Fibroblast of upper back skin (primary cell): Measurements from ENCODE around the gene ASPHD1.
"Not testable (repeated sequence)": the region's sequence is repeated elsewhere in the genome, so short reads cannot be mapped to it uniquely, and the experiment has no call there.

Source experiments
- DNase-seq: peaks from one replicate; pipeline ENCODE4 v3.0.0-alpha.2; 2013

The ASPHD1 gene, protein sequence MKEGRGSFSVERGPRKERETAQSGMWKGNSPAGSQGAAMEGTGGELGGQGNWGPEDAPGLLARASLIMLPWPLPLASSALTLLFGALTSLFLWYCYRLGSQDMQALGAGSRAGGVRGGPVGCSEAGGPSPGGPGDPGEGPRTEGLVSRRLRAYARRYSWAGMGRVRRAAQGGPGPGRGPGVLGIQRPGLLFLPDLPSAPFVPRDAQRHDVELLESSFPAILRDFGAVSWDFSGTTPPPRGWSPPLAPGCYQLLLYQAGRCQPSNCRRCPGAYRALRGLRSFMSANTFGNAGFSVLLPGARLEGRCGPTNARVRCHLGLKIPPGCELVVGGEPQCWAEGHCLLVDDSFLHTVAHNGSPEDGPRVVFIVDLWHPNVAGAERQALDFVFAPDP

DNA sequence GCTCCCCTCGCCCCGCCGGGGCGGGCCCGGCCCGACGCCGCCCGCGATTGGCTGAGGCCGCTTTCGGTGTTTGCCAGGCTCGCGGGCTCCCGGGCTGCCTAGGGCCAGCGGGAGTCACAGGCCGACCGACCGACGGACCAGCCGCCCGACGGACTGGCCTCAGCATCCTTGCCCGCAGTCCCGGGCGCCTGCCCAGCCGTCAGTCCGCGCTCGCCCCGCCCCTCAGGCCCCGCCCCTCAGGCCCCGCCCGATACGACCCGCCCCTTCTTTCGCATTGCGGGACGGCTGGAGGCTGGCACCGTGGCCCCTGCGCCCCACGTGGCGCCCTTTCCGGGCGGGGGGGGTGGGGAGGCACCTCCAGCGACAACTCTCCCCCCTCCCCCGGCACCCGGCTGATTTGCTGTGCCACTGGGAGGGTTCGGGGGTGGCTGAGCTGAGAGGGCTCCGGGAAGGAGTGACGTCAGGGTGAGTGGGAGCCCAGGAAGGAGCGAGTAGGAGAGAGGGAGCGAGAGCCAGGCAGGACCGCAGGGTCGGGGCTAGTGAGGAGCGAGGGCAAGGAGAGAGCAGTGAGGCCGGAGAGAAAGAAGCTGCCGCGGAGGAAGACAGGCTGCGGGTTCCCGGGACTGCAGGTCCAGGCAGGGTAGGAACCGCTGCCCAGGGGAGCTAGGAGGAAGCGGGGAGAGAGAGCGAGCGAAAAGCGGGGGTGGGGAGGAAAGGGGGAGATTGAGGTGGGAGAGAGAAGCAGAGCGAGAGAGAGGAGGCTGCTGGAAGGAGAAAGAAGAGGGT lies at the start of gene ASPHD1:
Gene ASPHD1 (plus strand): TSS at position 387 of the 786 bp plus-strand sequence. CDS start 484 bp downstream, outside the sequence.
- DNase-seq = peak; percentile 62

DNA sequence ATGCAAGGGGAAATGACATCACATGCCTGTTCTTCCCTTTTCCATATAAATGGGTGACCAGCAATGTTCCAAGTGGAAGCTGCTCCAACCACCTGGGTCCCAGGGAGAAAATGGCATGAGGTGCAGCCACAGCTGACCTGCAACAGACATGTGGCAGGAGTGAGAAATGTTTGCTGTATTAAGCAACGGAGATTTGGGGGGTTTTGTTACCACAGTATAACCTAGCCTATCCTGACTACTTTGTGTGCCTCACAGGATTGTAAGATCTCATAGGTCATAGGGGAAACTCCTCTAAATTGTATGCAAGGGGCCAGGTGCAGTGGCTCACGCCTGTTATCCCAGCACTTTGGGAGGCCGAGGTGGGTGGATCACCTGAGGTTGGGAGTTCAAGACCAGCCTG lies 49.3 kb upstream of the ASPHD1 start:
- no peak for DNase-seq

DNA sequence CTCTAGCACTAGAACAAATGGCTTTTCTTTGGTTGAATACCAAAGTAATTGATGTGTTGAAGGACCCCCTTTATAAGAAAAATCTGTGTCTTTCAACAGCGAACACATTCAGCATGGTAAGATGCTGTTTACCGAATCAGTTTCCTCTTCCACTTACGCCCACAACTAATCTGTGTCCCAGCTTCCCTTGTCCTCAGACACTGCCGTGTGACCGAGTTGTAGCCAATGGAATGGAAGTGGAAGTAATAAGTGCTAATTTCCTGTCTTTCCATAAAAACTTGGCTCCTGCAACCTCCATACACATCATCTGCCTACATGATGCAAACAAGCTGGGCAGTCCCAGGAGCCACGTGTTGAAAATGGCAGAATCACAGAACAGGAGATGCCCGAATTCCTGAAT lies 47.6 kb upstream of the ASPHD1 start:
- DNase-seq = peak; percentile 59

DNA sequence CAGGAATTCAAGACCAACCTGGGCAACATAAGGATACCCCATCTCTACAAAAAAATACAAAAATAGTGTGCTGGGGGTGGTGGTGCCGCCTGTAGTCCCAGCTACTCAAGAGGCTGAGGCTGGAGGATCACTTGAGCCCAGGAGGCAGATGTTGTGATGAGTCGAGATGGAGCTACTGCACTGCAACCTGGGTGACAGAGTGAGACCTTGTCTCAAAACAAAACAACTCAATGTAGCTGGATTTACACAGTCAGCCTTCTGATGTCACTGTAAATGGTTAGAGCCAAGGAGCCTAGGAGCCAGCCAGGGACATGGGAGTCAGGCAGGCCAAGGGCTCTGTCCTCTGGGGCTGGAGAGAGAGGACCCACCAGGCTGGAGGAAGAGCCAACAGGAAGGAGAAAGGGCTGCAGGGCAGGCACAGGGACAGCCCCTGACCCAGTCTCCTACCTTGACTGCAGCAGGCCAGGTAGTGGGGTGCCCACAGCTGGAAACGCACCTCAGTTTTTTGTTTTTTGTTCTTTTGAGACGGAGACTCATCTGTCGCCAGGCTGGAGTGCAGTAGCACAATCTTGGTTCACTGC lies 45.7 kb upstream of the ASPHD1 start:
- DNase-seq = no peak

DNA sequence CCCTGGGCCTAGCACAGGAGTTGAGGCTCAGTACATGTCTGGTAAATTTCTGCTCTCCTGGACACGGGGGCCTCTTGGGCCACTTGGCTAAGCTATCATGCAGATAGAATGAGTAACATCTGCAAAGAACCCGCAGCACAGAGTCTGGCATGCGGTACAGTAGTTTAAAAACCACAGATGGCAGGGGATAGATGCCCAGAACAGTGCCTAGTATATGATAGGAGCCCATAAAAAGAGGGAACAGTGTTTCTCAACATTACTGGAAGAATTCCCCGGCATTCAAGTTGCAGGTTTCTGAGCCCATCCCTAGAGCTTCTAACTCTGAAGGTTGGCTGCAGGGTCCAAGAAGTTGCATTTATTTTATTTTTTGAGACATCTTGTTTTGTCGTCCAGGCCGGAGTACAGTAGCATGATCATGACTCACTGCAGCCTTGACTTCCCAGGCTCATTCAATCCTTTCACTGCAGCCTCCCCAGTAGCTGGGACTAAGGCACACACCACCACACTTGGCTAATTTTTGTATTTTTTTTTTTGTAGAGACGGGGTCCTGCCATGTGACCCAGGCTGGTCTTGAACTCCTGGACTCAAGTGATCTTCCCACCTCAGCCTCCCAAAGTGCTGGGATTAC lies 43.0 kb upstream of the ASPHD1 start:
- DNase-seq = peak; percentile 52

DNA sequence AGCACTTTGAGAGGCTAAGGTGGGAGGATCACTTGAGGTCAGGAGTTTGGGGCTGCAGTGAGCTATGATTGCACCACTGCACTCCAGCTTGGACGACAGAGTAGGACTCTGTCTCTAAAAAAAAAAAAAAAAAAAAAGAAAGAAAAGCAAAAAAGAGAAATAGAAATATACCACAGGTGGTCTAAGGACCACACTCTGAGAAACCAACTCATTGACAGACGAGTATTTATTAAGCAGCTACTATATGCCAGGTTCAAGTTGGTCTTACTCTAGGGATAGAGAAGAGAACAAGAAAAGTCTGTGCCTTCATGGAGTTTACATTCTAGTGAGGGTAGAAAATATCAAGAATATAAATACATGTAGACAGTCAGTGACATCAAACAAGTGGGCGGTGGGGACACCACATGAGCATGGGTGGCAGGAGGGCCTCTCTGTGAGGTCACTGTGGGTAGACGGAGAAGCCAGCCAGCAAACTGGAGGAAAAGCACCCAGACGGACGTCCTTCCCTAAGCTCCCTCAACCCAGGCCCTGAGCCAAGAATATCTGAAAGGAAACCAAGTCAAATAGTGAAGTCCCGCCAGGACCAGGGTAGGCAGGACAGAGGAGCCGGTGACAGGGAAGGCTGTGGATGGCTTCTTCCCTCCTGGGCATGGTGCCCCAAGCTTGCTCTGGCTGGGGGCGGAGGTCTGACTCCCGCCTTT lies 42.0 kb upstream of the ASPHD1 start:
- no peak for DNase-seq

DNA sequence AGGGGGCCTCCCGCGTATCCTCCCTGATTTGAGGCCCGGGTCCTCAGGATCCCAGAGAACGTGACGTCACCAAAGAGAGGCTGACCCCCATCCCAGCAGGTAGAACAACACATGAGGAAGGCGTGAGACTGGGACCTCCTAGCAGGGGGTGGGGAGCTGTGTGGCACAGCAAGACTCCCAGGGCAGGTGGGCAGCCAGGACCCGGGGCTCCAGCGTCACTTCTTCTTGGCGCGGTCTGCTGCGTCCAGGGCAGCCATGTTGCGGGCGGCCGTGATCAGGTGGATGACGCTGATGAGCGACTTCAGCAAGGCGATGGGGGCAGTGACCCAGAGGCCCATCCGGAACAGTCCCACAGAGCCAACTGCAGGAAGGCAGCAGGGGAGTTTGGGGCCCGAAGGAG lies 41.3 kb upstream of the ASPHD1 start:
- no peak for DNase-seq

DNA sequence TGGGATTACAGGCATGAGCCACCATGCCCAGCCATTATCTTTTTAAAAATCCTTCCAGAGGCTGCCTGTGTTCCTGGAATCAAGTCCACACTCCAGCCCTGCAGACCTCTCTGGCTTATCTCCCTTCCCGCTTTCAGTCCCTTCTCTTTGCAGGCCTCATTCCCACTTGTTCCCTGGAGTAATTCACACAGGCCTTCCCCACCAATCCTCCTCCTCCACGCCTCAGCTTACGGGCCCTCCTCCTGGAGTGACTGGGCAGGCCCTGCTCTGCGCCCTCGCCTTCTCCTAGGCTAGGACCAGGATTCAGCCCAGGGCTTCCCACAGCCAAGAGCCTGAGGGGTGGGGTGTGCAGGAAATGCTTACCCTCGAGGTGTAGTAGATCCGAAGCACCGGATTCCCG lies 40.1 kb upstream of the ASPHD1 start:
- no peak for DNase-seq

DNA sequence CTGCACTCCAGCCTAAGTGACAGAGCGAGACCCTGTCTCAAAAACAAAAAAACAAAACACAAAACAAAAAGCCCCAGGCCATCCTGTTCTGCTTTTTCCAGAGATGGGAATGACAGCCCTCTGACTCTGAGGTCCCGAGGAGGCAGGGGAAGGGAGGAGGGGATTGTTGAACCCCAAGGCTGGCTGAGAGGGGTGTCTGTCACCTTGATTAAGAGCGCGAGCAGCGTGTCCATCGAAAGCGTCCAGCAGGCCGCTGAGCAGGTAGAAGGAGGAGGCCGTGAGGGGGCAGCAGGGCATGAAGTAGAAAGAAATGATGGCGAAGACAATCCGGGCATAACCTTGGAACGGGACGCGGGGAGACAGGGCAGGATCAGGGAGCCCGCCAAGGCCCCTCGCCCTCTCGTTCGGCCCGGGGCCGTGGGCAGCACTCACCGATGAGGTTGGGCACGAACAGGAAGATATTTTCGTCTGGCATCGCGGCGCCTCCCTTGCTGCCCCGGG lies 37.9 kb upstream of the ASPHD1 start:
- DNase-seq = peak; percentile 16

DNA sequence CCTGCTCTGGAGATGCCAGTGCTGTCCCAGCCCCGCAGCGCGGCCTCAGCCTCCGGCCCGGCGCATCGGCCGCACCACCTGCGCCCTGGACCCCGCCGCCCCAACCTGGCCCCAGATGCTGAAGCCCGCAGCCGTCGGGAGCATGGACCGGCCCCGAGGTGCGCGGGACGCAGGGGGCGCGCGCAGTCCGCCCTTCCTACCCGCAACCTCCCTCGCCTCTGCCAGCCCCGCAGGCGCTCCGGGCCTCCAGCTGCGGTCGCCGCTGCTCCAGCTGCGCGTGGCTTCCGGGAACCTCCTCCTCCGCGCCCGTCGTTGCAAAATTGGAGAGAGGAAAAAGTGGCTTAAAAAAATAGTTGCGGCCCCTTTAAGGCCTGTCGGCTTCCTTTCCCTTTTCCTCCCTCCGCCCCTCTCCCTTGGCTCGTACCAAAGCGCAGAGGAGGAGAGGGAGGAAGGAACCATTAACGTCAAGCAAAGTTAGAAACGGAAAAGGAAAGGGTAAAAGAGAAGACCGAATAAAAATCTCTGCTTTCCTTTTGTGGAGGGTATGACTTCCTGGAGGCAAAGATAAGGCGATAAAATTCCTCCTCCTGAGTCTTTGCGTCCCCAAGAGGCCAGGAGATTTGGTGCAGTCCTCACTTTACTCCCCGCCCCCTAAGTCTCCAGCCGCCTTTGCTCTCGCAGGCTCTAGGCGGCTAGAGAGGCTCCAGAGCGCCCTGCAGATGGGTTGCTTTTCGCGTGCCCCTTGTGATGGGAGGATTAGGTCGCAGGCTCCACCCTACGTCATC lies 37.2 kb upstream of the ASPHD1 start, which contains the start of gene CDIPT:
Gene CDIPT (minus strand): TSS at position 343 of the 785 bp plus-strand sequence. CDS start 369 bp downstream, outside the sequence.
- DNase-seq = peak; percentile 96

DNA sequence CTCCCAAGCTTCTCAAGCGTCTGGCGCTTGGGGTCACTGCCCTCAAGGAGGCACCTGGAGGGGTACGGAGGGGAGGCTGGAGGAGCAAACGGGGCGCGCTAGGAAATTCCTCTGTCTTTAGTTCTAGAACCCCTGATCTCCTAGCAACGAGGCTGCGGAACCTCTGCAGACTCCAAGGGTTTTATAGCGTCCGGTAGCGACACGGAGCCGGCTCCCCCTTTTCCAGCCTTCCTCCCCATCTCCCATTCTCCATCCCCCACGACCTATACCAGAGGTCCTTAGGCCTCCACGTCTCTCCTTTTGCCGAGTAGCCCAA lies 36.7 kb upstream of the ASPHD1 start:
- no peak for DNase-seq

DNA sequence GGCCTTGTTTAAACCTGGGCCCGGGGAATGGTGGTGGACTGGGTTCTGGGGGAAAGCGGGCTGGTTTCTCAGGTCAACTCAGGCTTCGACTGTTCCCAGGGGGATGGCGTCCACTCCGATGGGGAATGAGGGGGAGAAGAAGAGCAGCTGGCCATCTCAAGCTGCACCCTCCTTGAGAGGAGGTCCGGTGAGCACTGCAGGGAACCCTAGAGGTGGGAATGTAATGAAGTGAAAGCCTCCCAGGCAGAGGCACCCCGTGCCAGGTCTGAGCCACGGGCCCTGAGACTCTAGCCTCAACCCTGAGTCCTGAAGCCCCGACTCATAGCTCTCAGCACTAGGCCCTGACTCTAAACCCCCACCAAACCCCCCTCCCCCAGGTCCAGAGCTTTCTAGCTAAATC lies 36.1 kb upstream of the ASPHD1 start:
- no peak for DNase-seq

DNA sequence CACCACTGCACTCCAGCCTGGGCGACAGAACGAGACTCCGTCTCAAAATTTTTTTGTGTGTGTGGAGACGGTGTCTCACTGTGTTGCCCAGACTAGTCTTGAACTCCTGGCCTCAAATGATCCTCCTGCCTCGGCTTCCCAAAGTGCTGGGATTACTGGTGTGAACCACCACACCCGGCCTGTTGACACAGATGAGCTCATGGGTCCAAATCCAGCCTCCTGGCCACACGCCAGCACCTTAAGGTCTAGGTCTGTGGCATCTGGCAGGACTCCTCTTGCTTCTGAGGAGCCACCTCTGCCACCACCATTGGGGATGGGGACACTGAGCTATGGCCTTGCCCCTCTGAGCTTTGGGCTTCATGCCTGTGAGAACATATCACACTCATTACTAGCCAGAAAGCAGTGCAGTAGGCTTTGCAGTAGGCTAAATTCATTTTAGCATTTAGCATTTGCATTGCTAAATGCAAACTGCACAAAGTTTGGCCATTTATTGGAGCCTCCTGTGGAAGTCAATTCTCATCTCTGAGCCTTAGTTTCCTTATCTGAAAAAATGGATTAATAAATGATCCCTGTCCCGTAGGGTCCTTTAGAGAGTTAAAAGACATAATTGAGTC lies 31.8 kb upstream of the ASPHD1 start:
- no peak for DNase-seq

DNA sequence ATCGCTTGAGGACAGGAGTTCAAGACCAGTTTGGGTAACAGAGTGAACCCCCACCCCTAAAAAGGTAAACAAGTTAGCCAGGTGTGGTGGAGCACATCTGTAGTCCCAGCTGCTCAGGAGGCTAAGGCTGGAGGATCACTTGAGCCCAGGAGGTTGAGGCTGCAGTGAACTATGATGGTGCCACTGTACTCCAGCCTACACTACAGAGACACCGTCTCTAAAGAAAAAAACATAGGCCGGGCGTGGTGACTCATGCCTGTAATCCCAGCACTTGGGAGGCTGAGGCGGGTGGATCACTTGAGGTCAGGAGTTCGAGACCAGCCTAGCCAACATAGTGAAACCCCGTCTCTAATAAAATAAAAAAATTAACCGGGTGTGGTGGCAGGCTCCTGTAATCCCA lies 31.2 kb upstream of the ASPHD1 start:
- DNase-seq = not testable (repeated sequence)

DNA sequence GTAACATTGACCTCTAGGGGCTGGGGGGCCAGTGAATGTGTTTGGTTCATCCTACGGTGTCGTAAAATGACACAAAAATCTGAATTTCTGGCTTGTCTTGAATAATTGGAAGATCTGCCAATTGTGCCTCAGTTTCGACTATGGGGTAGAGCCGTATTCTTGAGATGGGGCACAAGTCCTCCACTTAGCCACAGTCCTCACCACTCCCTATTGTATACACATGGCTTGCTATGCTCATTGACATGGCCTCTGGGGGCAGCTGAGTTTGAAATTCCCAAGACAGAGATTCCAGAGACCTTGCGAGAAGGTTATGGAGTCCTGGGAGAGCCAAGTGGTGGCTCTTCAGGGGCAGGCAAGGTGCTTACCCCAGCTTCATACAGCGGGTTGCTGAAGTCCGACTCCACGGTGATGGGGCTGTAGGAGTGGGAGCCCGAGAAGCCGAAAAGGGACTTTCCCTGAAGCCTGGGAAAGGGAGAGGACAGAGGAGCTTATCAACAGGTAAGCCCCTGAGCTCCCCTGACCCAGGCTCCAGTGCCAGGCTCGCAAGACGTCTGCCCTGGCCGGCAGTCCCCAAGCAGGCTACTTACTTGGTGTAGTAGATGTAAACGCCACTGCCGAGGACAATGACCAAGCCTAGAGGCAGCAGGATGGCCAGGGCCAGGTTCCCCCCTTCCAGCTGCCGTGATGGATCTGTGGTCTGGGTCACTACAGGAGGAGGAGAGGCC lies 28.3 kb upstream of the ASPHD1 start:
- no peak for DNase-seq

DNA sequence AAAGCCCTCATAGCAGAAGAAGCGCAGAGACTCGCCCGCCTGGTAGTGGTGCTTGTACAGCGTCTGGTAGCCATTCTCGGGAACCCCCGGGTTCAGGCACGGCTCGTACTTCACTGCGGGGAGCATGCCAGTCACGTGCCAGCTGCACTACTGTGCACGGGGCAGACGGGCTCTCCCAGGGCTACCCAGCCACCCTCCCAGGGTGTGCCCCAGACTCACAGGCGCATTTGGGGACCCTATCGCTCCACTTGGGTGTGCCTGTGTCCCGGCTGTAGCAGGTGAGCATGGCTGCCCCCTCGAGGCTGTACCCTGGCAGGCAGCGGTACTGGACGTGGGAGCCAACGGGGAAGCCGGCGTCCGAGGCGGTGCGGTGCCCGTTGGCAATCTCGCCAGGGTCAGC lies 27.0 kb upstream of the ASPHD1 start:
- no peak for DNase-seq

DNA sequence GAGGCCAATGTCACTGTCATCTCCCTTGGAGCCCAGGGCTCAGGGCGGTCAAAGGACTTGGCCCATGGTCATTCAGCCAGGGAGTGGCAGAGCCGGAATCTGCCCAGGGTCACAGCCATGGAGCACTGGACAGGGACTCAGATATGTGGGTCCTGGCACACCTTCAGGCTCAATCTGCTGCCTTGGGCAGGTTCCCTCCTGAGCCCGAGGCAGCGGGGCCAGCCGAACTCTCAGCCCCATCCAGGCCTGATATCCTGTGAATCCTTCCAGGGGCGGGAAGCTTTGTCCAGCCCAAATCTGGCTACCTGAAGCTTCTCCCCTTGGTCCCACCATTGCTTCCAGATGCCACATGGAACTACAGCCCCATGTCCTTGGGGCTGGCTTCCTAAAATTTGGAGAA lies 25.1 kb upstream of the ASPHD1 start:
- no peak for DNase-seq

DNA sequence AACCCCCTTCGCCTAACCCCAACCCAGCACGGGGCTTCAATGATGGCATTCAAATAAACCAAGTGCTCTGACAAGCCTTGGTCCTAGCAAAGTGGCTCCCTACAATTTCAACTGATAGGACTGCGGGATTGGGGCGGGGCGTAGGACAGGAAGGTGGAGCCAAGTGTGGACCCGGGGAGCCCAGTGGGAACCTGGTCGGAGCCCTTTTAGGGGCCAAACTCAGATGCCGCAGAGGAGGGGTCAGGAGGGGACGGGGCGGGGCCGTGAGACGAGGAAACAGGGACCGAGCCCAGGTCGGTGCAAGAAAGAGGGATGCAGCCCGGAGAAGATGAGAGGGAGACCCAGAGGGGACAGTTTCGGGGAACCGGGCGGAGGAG lies 24.1 kb upstream of the ASPHD1 start:
- DNase-seq = no peak

DNA sequence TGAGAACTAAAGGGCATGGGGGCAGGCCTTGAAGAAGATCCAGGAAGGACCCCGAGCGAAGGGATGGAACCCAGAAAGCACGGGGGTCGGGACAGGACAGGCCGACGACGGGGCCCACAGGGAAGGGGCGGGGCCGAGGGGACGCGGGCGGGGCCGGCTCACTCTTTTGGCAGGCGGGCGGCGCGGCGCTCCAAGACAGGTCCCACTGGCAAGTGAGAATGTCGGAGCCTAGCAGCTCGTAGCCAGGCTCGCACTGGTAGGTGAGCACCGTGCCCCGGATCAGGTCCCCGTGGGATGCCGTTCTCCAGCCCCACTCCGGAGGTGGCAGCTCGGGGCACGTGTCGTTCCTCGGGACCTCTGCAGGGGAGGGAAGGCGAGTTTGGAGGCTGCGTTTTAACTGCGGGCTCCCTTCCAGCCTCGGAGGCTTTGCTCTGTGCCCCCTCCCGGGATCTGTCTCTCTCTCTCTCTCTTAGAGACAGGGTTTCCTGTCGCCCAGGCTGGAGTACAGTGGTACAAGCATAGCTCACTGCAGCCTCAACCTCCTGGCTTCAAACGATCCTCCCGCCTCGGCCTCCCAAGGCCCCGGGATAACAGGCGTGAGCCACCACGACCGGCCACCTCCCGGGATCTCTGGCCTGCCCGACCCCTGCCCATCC lies 23.6 kb upstream of the ASPHD1 start:
- no peak for DNase-seq
